ENCODE measurements around the gene RPTOR.
A peak's percentile ranks its signal among the peaks of the same experiment; 100 is the strongest.
"Not testable (repeated sequence)": the region's sequence is repeated elsewhere in the genome, so short reads cannot be mapped to it uniquely, and the experiment has no call there.

Gene RPTOR

DNA sequence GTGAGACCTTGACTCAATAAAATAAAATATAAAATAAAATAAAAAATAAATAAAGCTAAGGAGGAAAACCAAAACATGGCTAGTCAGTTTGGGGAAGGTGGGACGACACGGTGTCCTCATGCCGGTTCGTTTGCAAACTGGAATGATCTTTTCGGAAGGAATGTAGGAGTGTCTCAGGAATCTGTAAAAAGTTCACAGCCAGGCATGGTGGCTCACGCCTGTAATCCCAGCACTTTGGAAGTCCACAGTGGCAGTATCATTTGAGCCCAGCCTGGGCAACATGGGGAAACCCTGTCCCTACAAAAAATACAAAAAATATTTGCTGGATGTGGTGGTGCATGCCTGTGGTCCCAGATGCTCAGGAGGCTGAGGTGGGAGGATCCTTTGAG is 14.7 kb upstream of the RPTOR start:
- Histone ChIP-seq H3K36me3 (ENCODE audit: control insufficient read depth in 2 of 2, insufficient read depth in 1 of 2, low read length in 2 of 2) (no peaks in the 10 kb centered on the region), H3K27ac (ENCODE audit: extremely low read depth, low read depth, low read length) (no peak overlapping the region), H3K4me3 (ENCODE audit: low read depth, low read length) (no peak overlapping the region), H3K9me3 (ENCODE audit: control insufficient read depth, insufficient read depth, low read depth, low read length) (no peaks in the 10 kb centered on the region), H3K4me1 (ENCODE audit: control insufficient read depth, insufficient read depth, low read length) (no peaks in the 10 kb centered on the region)
- ChIA-PET POLR2A (interaction anchor here (0.7 kb wide), 1 partner anchor 9 kb away, joined by 3 read pairs; no protein-coding TSS in a partner anchor), CTCF (interaction anchor here (0.7 to 1.7 kb wide), 3 partner anchors 13 to 103 kb away, joined by 4 to 11 read pairs (median 6); no protein-coding TSS in a partner anchor)
- no peak for TF ChIP-seq REPIN1 (tag by site-specific recombination; IDR thresholded peaks at IDR 0.05; ENCODE audit: low read depth)
- TF ChIP-seq ZNF580 (tag by site-specific recombination; IDR thresholded peaks at IDR 0.05): no peak
- no peak for TF ChIP-seq ZNF174 (tag by site-specific recombination; IDR thresholded peaks at IDR 0.05)
- TF ChIP-seq ZNF645 (tag by site-specific recombination; IDR thresholded peaks at IDR 0.05): no peak
- TF ChIP-seq EGR2 (tag by site-specific recombination; IDR thresholded peaks at IDR 0.05; ENCODE audit: low read depth): no peak
- TF ChIP-seq GLIS1 (tag by site-specific recombination; IDR thresholded peaks at IDR 0.05): no peak
- no peak for TF ChIP-seq GFI1B (tag by site-specific recombination; IDR thresholded peaks at IDR 0.05)
- no peak for TF ChIP-seq ZEB2 (tag by site-specific recombination; IDR thresholded peaks at IDR 0.05)
- TF ChIP-seq BCL11A (tag by site-specific recombination; IDR thresholded peaks at IDR 0.05; ENCODE audit: low read depth): no peak
- TF ChIP-seq ZNF121 (tag by site-specific recombination; IDR thresholded peaks at IDR 0.05): no peak
- TF ChIP-seq ZNF146 (tag by site-specific recombination; IDR thresholded peaks at IDR 0.05): no peak
- TF ChIP-seq ZNF362 (tag by site-specific recombination; IDR thresholded peaks at IDR 0.05): no peak
- no peak for TF ChIP-seq HOXA7 (CRISPR knock-in tag; IDR thresholded peaks at IDR 0.05; ENCODE audit: borderline replicate concordance)

DNA sequence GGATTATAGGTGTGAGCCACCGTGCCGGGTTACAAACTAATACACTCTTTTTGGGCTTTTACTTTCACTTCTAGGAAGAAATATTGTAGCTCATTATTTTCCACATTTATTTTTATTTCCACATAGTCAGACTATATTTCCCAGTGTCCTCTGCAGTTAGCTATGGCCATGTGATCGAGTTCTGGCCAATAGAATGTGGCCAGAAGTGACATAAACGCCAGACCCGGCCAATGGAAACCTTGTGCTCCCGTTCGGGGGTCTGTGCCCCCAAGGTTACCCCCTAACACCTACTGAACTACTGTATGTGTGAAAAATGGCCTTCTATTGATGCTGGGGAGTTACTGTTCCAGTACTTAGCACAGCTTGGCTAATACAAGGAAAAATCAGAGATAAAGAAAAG is 13.2 kb upstream of the RPTOR start:
- 0 out of 2 replicates have a peak, but pooled peaks have one; percentile 13 for TF ChIP-seq ZBTB17 (tag by site-specific recombination; IDR thresholded peaks at IDR 0.05)
- TF ChIP-seq BCL11B (tag by site-specific recombination; IDR thresholded peaks at IDR 0.05; ENCODE audit: low read depth): no peak
- POLR2A ChIA-PET: no interaction called here
- CTCF ChIA-PET: interaction anchor here (0.5 to 1.6 kb wide), 3 partner anchors 35 to 688 kb away, joined by 3 to 5 read pairs (median 3); no protein-coding TSS in a partner anchor
- Histone ChIP-seq H3K27ac (ENCODE audit: extremely low read depth, low read depth, low read length) (no peak overlapping the region), H3K9me3 (ENCODE audit: control insufficient read depth, insufficient read depth, low read depth, low read length) (no peaks in the 10 kb centered on the region), H3K36me3 (ENCODE audit: control insufficient read depth in 2 of 2, insufficient read depth in 1 of 2, low read length in 2 of 2) (no peaks in the 10 kb centered on the region), H3K4me3 (ENCODE audit: low read depth, low read length) (no peak overlapping the region), H3K4me1 (ENCODE audit: control insufficient read depth, insufficient read depth, low read length) (no peaks in the 10 kb centered on the region)

DNA sequence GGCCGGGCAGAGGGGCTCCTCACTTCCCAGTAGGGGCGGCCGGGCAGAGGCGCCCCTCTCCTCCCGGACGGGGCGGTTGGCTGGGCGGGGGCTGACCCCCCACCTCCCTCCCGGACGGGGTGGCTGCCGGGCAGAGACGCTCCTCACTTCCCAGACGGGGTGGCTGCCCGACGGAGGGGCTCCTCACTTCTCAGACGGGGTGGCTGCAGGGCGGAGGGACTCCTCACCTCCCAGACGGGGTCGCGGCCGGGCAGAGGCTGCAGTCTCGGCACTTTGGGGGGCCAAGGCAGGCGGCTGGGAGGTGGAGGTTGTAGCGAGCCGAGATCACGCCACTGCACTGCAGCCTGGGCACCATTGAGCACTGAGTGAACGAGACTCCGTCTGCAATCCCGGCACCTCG is 7.3 kb upstream of the RPTOR start:
- CTCF ChIA-PET; H3K4me1 ChIP-seq (ENCODE audit: control insufficient read depth, insufficient read depth, low read length); H3K27ac ChIP-seq (ENCODE audit: extremely low read depth, low read depth, low read length); H3K4me3 ChIP-seq (ENCODE audit: low read depth, low read length); H3K9me3 ChIP-seq (ENCODE audit: control insufficient read depth, insufficient read depth, low read depth, low read length); POLR2A ChIA-PET; H3K36me3 ChIP-seq (ENCODE audit: control insufficient read depth in 2 of 2, insufficient read depth in 1 of 2, low read length in 2 of 2): not testable (repeated sequence)

DNA sequence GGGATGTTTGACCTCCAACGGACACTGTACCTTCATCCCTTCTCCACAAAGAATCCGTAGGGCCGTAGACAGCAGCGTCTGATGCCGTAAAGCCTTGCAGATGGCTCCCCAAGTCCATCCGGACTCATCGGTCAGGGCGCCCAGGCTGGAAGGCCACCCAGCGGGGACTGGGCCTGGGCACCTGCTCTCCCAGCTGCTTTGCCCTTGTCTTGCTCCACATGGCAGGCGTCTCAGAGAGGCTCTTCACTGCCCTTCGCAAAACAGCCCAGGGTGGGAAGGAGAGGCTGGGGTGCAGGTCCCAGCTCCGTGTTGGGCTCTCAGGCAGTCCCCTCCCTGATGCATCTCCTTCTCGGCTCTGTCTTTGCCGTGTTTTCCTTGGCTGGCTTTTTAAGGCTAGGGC is 6.2 kb upstream of the RPTOR start:
- Histone ChIP-seq H3K27ac (ENCODE audit: extremely low read depth, low read depth, low read length) (no peak overlapping the region), H3K9me3 (ENCODE audit: control insufficient read depth, insufficient read depth, low read depth, low read length) (no peaks in the 10 kb centered on the region), H3K36me3 (ENCODE audit: control insufficient read depth in 2 of 2, insufficient read depth in 1 of 2, low read length in 2 of 2) (no peaks in the 10 kb centered on the region), H3K4me3 (ENCODE audit: low read depth, low read length) (no peak overlapping the region), H3K4me1 (ENCODE audit: control insufficient read depth, insufficient read depth, low read length) (peaks cover 2% of the 10 kb centered on the region; the same call in 1 of the 2 replicates)
- TF ChIP-seq REPIN1 (tag by site-specific recombination; IDR thresholded peaks at IDR 0.05; ENCODE audit: low read depth): no peak
- TF ChIP-seq KLF8 (tag by site-specific recombination; IDR thresholded peaks at IDR 0.05): no peak
- TF ChIP-seq PBX3 (CRISPR knock-in tag; IDR thresholded peaks at IDR 0.05): no peak
- TF ChIP-seq ZNF157 (tag by site-specific recombination; IDR thresholded peaks at IDR 0.05): no peak
- TF ChIP-seq ZNF2 (tag by site-specific recombination; IDR thresholded peaks at IDR 0.05): no peak
- TF ChIP-seq ZNF560 (tag by site-specific recombination; IDR thresholded peaks at IDR 0.05; ENCODE audit: borderline replicate concordance): no peak
- TF ChIP-seq SCRT1 (tag by site-specific recombination; IDR thresholded peaks at IDR 0.05; ENCODE audit: borderline replicate concordance): no peak
- no peak for TF ChIP-seq ZNF324 (tag by site-specific recombination; IDR thresholded peaks at IDR 0.05)
- CTCF ChIA-PET: no interaction called here
- POLR2A ChIA-PET: interaction anchor here (0.6 to 1.7 kb wide), 2 partner anchors 9 to 506 kb away, joined by 3 to 9 read pairs; no protein-coding TSS in a partner anchor
